OCI-LY7 (cell line): ENCODE measurements around the gene OMA1. TPM values are rescaled to one million over a fixed set of nuclear protein-coding genes. Genes with fewer than 3 reads are reported as not detected.
"Not testable (repeated sequence)": the region's sequence is repeated elsewhere in the genome, so short reads cannot be mapped to it uniquely, and the experiment has no call there.

Experiments used
- BruUV-seq: library from RNA; stranded (reverse); fragments of 400-500 nt; replicated peaks from 2 replicates; lab custom pipeline; 2021; lab: Mats Ljungman, UMichigan
- CTCF ChIA-PET: fragments of 300-600 bp; sonication (Branson Sonifier 250); formaldehyde crosslinking; loops from one replicate; lab custom pipeline; 2022; ENCODE audit warnings: antibody characterized with exemption; ENCODE audit not compliant: unreplicated experiment; lab: Charles Lee
- POLR2A ChIA-PET: fragments of 300-600 bp; sonication (Branson Sonifier 250); formaldehyde crosslinking; loops from one replicate; lab custom pipeline; 2022; ENCODE audit warnings: antibody characterized with exemption; lab: Charles Lee
- DNase-seq: peaks from one replicate; pipeline ENCODE4 v3.0.0-alpha.2; 2015; ENCODE audit warnings: low spot score
- H2AFZ ChIP-seq: fragments of 200-600 bp; sonication (generic), shearing (Covaris generic); 2 replicates; pipeline ENCODE4 v1.6.1; 2014; ENCODE audit warnings: mild to moderate bottlenecking, antibody characterized with exemption, low read length, moderate library complexity
- H3K27ac ChIP-seq: fragments of 200-600 bp; sonication (generic); 2 replicates; pipeline ENCODE4 v1.5.1; 2014; ENCODE audit warnings: mixed run types, low read depth, mild to moderate bottlenecking, moderate library complexity, low read length, inconsistent platforms; ENCODE audit not compliant: poor library complexity, severe bottlenecking
- H3K36me3 ChIP-seq: fragments of 200-600 bp; sonication (generic); 2 replicates; pipeline ENCODE4 v1.6.1; 2014; ENCODE audit warnings: mild to moderate bottlenecking, antibody characterized with exemption, low read length, moderate library complexity, mixed read lengths; ENCODE audit not compliant: insufficient read depth
- H3K4me1 ChIP-seq: fragments of 200-600 bp; sonication (generic); 2 replicates; pipeline ENCODE4 v1.5.1; 2014; ENCODE audit warnings: mild to moderate bottlenecking, low read length; ENCODE audit not compliant: insufficient read depth, poor library complexity, severe bottlenecking
- H3K4me2 ChIP-seq: fragments of 200-600 bp; sonication (generic); 2 replicates; pipeline ENCODE4 v1.6.1; 2014; ENCODE audit warnings: mild to moderate bottlenecking, low read length
- H3K4me3 ChIP-seq: fragments of 200-600 bp; sonication (generic); 2 replicates; pipeline ENCODE4 v1.5.1; 2014; ENCODE audit warnings: mild to moderate bottlenecking, low read depth, low read length; ENCODE audit not compliant: poor library complexity, severe bottlenecking
- H3K79me2 ChIP-seq: fragments of 200-600 bp; sonication (generic); 2 replicates; pipeline ENCODE4 v1.6.1; 2016; ENCODE audit warnings: low read depth, mild to moderate bottlenecking, low read length, moderate library complexity, mixed read lengths; ENCODE audit not compliant: insufficient read depth
- H3K9me2 ChIP-seq: fragments of 200-600 bp; sonication (generic); 2 replicates; pipeline ENCODE4 v1.6.1; 2016; ENCODE audit warnings: mild to moderate bottlenecking, low read length, mixed read lengths; ENCODE audit not compliant: insufficient read depth
- H3K9me3 ChIP-seq: fragments of 200-600 bp; sonication (generic); 2 replicates; pipeline ENCODE4 v1.6.1; 2014; ENCODE audit warnings: mild to moderate bottlenecking, mixed run types, low read length, mixed read lengths
- H4K20me1 ChIP-seq: fragments of 200-600 bp; sonication (generic); 2 replicates; pipeline ENCODE4 v1.6.1; 2014; ENCODE audit warnings: mild to moderate bottlenecking, antibody characterized with exemption, low read length, moderate library complexity, mixed read lengths; ENCODE audit not compliant: insufficient read depth
- CTCF ChIP-seq: fragments of 200-600 bp; sonication (generic); conservative IDR thresholded peaks from 2 replicates; pipeline ENCODE4 v1.5.1; 2014; ENCODE audit warnings: mild to moderate bottlenecking, antibody characterized with exemption, low read length, moderate library complexity, mixed read lengths
- EZH2phosphoT487 ChIP-seq: fragments of 200-600 bp; sonication (generic); IDR thresholded peaks from 2 replicates; pipeline ENCODE4 v1.6.1; 2018; ENCODE audit warnings: low read depth, borderline replicate concordance, mild to moderate bottlenecking, mixed run types, antibody characterized with exemption, low read length, moderate library complexity, mixed read lengths
- intact Hi-C: fragments of 100-400 bp; cut with micrococcal nuclease; formaldehyde crosslinking; loops from one replicate; pipeline ENCODE4 v1.10.0; 2022; ENCODE audit not compliant: unreplicated experiment
- total RNA-seq, 2 experiments: library from RNA; depleted of rRNA in 1 of 2; stranded (reverse); fragments of >200 nt in 1 of 2; shearing (Covaris generic) in 1 of 2; gene quantifications; 2 replicates each; pipeline ENCODE4 v1.2.3, GENCODE V29; 2014 to 2022

The OMA1 gene
- total RNA-seq, 2 experiments from 2014 or later = 35.9 to 38.5 TPM

GRCh38 chr1:58561633-58562032 is 15.1 kb upstream of the OMA1 start:
- no peaks in the 10 kb centered on the region for H3K4me1 ChIP-seq
- no peak overlapping the region for H2AFZ ChIP-seq
- TF ChIP-seq CTCF (no peak), EZH2phosphoT487 (no peak)
- H3K4me2 ChIP-seq = no peak overlapping the region
- no peak overlapping the region for H3K4me3 ChIP-seq
- DNase-seq = no peak
- CTCF ChIA-PET = no interaction called here
- intact Hi-C loops = no loop called here
- H3K27ac ChIP-seq = no peak overlapping the region
- BruUV-seq = no TSS peak
- no peaks in the 10 kb centered on the region for H3K9me3 ChIP-seq
- H3K79me2 ChIP-seq = no peaks in the 10 kb centered on the region
- H4K20me1 ChIP-seq = no peaks in the 10 kb centered on the region
- H3K36me3 ChIP-seq = no peaks in the 10 kb centered on the region
- POLR2A ChIA-PET = interaction anchor here (0.7 kb wide), 1 partner anchor 17 kb away, joined by 3 read pairs; no protein-coding TSS in a partner anchor
- no peaks in the 10 kb centered on the region for H3K9me2 ChIP-seq

- no TSS peak for BruUV-seq
- no peaks in the 10 kb centered on the region for H3K9me3 ChIP-seq
- H2AFZ ChIP-seq = no peak overlapping the region
- intact Hi-C loops = no loop called here
- ChIA-PET CTCF (no interaction called here), POLR2A (interaction anchor here (0.6 to 0.7 kb wide), 2 partner anchors 81 to 137 kb away, joined by 3 read pairs; no protein-coding TSS in a partner anchor)
- H3K4me3 ChIP-seq = no peak overlapping the region
- no peaks in the 10 kb centered on the region for H3K79me2 ChIP-seq
- TF ChIP-seq EZH2phosphoT487 = no peak
- TF ChIP-seq CTCF = no peak
- no peaks in the 10 kb centered on the region for H4K20me1 ChIP-seq
- DNase-seq = no peak
- H3K36me3 ChIP-seq = no peaks in the 10 kb centered on the region
- no peaks in the 10 kb centered on the region for H3K9me2 ChIP-seq
- no peaks in the 10 kb centered on the region for H3K4me1 ChIP-seq
- no peak overlapping the region for H3K4me2 ChIP-seq
- no peak overlapping the region for H3K27ac ChIP-seq
These were observed 8.9 kb upstream of the OMA1 start for GRCh38 chr1:58555393-58555792.

- Histone ChIP-seq H4K20me1 (no peaks in the 10 kb centered on the region), H3K9me2 (no peaks in the 10 kb centered on the region), H3K4me1 (peaks cover 3% of the 10 kb centered on the region), H3K79me2 (no peaks in the 10 kb centered on the region), H3K4me2 (no peak overlapping the region), H2AFZ (no peak overlapping the region), H3K27ac (no peak overlapping the region), H3K4me3 (no peak overlapping the region), H3K9me3 (no peaks in the 10 kb centered on the region), H3K36me3 (no peaks in the 10 kb centered on the region)
- TF ChIP-seq EZH2phosphoT487 (no peak), CTCF (no peak)
- ChIA-PET CTCF (no interaction called here), POLR2A (no interaction called here)
- intact Hi-C loops = no loop called here
- BruUV-seq = no TSS peak
- DNase-seq = no peak
These were observed 4.9 kb upstream of the OMA1 start for GRCh38 chr1:58551186-58552140.

GRCh38 chr1:58549291-58549690 is 2.8 kb upstream of the OMA1 start:
- intact Hi-C loops = loop anchor here (5.0 to 10.0 kb wide), 2 partner anchors 106 to 148 kb away; no protein-coding TSS in a partner anchor

More at GRCh38 chr1:58549291-58549690, 2.8 kb upstream of the OMA1 start:
- H3K9me3 ChIP-seq, H3K27ac ChIP-seq, H2AFZ ChIP-seq, H4K20me1 ChIP-seq, DNase-seq, H3K4me2 ChIP-seq, BruUV-seq, H3K36me3 ChIP-seq, H3K9me2 ChIP-seq, H3K4me3 ChIP-seq, CTCF ChIA-PET: not testable (repeated sequence)
- peaks cover 12% of the 10 kb centered on the region; the same call in 1 of the 2 replicates for H3K79me2 ChIP-seq
- POLR2A ChIA-PET = interaction anchor here (0.7 to 0.9 kb wide), 2 partner anchors 31 to 34 kb away, joined by 3 read pairs; no protein-coding TSS in a partner anchor
- H3K4me1 ChIP-seq = peaks cover 12% of the 10 kb centered on the region
